ENCODE measurements around the gene TACSTD2.

DNA sequence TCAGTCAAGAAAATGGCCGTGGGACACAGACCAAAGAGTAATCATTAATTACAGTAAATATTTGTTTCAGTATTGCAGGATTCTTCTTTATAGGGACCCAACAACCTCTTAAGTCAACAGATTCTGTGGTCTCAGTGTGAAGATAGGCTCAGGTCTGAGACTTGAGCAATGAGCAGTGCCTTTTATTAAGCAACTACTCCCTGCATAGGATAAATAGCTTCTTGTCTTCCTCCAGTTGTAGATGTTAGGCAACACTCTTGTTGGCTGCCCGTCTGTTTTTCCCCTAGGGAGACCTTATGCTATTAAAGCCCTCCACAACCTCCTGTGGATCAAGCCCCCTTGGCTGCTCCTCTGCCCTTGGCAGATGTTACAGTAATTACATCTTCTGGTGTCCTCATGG, 28.7 kb downstream of the TACSTD2 start:
- TF ChIP-seq, protein P1, sequence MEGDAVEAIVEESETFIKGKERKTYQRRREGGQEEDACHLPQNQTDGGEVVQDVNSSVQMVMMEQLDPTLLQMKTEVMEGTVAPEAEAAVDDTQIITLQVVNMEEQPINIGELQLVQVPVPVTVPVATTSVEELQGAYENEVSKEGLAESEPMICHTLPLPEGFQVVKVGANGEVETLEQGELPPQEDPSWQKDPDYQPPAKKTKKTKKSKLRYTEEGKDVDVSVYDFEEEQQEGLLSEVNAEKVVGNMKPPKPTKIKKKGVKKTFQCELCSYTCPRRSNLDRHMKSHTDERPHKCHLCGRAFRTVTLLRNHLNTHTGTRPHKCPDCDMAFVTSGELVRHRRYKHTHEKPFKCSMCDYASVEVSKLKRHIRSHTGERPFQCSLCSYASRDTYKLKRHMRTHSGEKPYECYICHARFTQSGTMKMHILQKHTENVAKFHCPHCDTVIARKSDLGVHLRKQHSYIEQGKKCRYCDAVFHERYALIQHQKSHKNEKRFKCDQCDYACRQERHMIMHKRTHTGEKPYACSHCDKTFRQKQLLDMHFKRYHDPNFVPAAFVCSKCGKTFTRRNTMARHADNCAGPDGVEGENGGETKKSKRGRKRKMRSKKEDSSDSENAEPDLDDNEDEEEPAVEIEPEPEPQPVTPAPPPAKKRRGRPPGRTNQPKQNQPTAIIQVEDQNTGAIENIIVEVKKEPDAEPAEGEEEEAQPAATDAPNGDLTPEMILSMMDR (IDR thresholded peaks at IDR 0.05): no peak
- no peak for TF ChIP-seq EZH2 (IDR thresholded peaks at IDR 0.05; ENCODE audit: borderline replicate concordance, insufficient read depth, low read depth, low read length, poor library complexity, severe bottlenecking)
